GM12891 (cell line): ENCODE data around the gene PLCL1.

Experiments
- POLR2A ChIP-seq: IDR thresholded peaks from 2 replicates; pipeline ENCODE4 v1.6.1; 2011; ENCODE audit warnings: low read depth, low read length, control low read depth
- POLR2AphosphoS5 ChIP-seq: IDR thresholded peaks from 2 replicates; pipeline ENCODE4 v1.6.1; 2011; ENCODE audit warnings: low read depth, low read length, control low read depth

DNA sequence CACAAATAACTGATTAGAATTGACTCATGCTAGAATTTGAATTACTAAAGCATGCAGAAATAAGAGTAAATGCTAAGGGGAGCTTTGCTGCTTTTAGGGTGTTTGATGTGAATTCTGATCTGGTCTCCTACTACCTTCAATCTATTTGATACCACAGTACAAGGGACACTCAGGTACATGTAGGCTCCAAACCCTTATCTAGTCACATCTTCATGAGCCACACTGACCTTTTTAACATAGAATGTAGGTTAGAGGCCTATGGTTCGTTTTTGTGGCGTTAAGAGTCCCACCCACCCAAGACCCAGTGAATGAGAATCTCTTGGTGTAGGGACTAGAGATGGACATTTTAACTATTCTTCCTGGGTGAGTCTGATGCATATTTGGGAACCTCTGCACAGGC lies 65.7 kb downstream of the PLCL1 start:
- TF ChIP-seq POLR2AphosphoS5 (no peak), POLR2A (no peak)
